Keratinocyte (primary cell): ENCODE data around the gene PRAC1. TPM values are rescaled to one million over a fixed set of nuclear protein-coding genes. Genes with fewer than 3 reads are reported as not detected.

ENCODE experiments used
- DNase-seq: peaks from one replicate; pipeline ENCODE4 v3.0.0-alpha.2; 2011; ENCODE audit warnings: low read depth, missing footprints, low spot score
- FAIRE-seq: peaks from 2 replicates; lab custom pipeline; 2011; peaks lifted over from hg19 to GRCh38; lab: Jason Lieb, UNC
- H2AFZ ChIP-seq: 2 replicates; pipeline ENCODE4 v1.6.0; 2012; ENCODE audit warnings: low read length, control low read depth, inconsistent platforms; ENCODE audit not compliant: control insufficient read depth
- H3K27ac ChIP-seq: 2 replicates; pipeline ENCODE4 v1.5.1; 2011; ENCODE audit warnings: low read length; ENCODE audit not compliant: control insufficient read depth, insufficient read depth
- H3K27me3 ChIP-seq: 3 replicates; pipeline ENCODE4 v1.6.0; 2011; ENCODE audit warnings: low read length; ENCODE audit not compliant: control insufficient read depth, insufficient read depth; ENCODE audit errors: extremely low read depth
- H3K36me3 ChIP-seq, 2 experiments: 2 replicates in 1 of 2; 3 replicates in 1 of 2; pipeline ENCODE4 v1.5.1; 2011; ENCODE audit warnings: low read length in 2 of 2, mild to moderate bottlenecking in 1 of 2; ENCODE audit not compliant: control insufficient read depth in 2 of 2, insufficient read depth in 2 of 2; ENCODE audit errors: extremely low read depth in 1 of 2
- H3K4me1 ChIP-seq: 3 replicates; pipeline ENCODE4 v1.5.1; 2011; ENCODE audit warnings: low read length; ENCODE audit not compliant: control insufficient read depth, insufficient read depth; ENCODE audit errors: extremely low read depth
- H3K4me2 ChIP-seq: 3 replicates; pipeline ENCODE4 v1.6.0; 2011; ENCODE audit warnings: low read depth, low read length; ENCODE audit not compliant: control insufficient read depth, insufficient read depth; ENCODE audit errors: extremely low read depth
- H3K4me3 ChIP-seq, 3 experiments: fragments of 200-600 bp in 1 of 3; sonication (generic) in 1 of 3; 2 replicates in 2 of 3; 3 replicates in 1 of 3; pipeline ENCODE4 v1.5.1; 2011 to 2016; ENCODE audit warnings: low read length in 3 of 3, mild to moderate bottlenecking in 3 of 3, control low read depth in 2 of 3, inconsistent platforms in 1 of 3, low read depth in 1 of 3, mixed read lengths in 1 of 3, mixed run types in 1 of 3, moderate library complexity in 1 of 3; ENCODE audit not compliant: control insufficient read depth in 2 of 3, insufficient read depth in 2 of 3; ENCODE audit errors: extremely low read depth in 1 of 3
- H3K79me2 ChIP-seq: 2 replicates; pipeline ENCODE4 v1.6.0; 2012; ENCODE audit warnings: low read length; ENCODE audit not compliant: control insufficient read depth, insufficient read depth
- H3K9ac ChIP-seq: 3 replicates; pipeline ENCODE4 v1.6.0; 2011; ENCODE audit warnings: low read length; ENCODE audit not compliant: control insufficient read depth, insufficient read depth; ENCODE audit errors: extremely low read depth
- H3K9me1 ChIP-seq: 3 replicates; pipeline ENCODE4 v1.6.0; 2011; ENCODE audit warnings: low read length; ENCODE audit not compliant: control insufficient read depth, insufficient read depth; ENCODE audit errors: extremely low read depth
- H3K9me3 ChIP-seq: 2 replicates; pipeline ENCODE4 v1.5.1; 2012; ENCODE audit warnings: low read depth, low read length; ENCODE audit not compliant: control insufficient read depth
- H4K20me1 ChIP-seq: 3 replicates; pipeline ENCODE4 v1.6.0; 2011; ENCODE audit warnings: low read length; ENCODE audit not compliant: control insufficient read depth, insufficient read depth; ENCODE audit errors: extremely low read depth
- CTCF ChIP-seq, 3 experiments: IDR thresholded peaks in 1 of 3; conservative IDR thresholded peaks in 1 of 3; optimal IDR thresholded peaks in 1 of 3; 2 replicates in 2 of 3; 3 replicates in 1 of 3; pipeline versions ENCODE3 to v1.5.1; 2011; ENCODE audit warnings: low read length in 3 of 3, mild to moderate bottlenecking in 3 of 3, moderate library complexity in 2 of 3, control low read depth in 1 of 3, inconsistent platforms in 1 of 3; ENCODE audit not compliant: insufficient read depth in 2 of 3; ENCODE audit errors: extremely low read depth in 1 of 3
- EZH2 ChIP-seq: IDR thresholded peaks from one replicate; pipeline ENCODE4 v1.6.1; 2012; ENCODE audit warnings: inconsistent platforms, mild to moderate bottlenecking, low read length, moderate library complexity
- dilution Hi-C: fragments of 300-500 bp; cut with MboI; formaldehyde crosslinking; loops from one replicate; pipeline ENCODE4 v1.7.0; 2020; ENCODE audit warnings: low sequenced_read_pairs; ENCODE audit not compliant: extremely low pct_ligation_motif_present
- polyA plus RNA-seq, 5 experiments: library from polyadenylated mRNA; depleted of rRNA in 3 of 5; stranded (reverse) in 3 of 5; stranded (forward) in 1 of 5; unstranded in 1 of 5; fragments of >200 nt; gene quantifications; 1 replicate in 1 of 5; 2 replicates in 3 of 5; 3 replicates in 1 of 5; pipeline versions ENCODE4 v1.2.1 to v1.2.3, GENCODE V29; 2011 to 2012; ENCODE audit warnings: missing spikeins in 2 of 5, low read depth in 1 of 5, low replicate concordance in 1 of 5

The PRAC1 gene
- polyA plus RNA-seq, 1 donor (not counting 4 experiments of a cell fraction or from before 2014, with no cell fraction given), result not detected

- H3K27me3 ChIP-seq, result peaks cover 25% of the 10 kb centered on the region
- H4K20me1 ChIP-seq, result no peaks in the 10 kb centered on the region
- H3K36me3 ChIP-seq, result no peaks in the 10 kb centered on the region
- FAIRE-seq (no peak), DNase-seq (no peak)
- H3K4me3 ChIP-seq, result no peak overlapping the region
- no peak overlapping the region for H2AFZ ChIP-seq
- H3K4me1 ChIP-seq, result no peaks in the 10 kb centered on the region
- no peaks in the 10 kb centered on the region for H3K9me3 ChIP-seq
- H3K4me2 ChIP-seq, result no peak overlapping the region
- no peaks in the 10 kb centered on the region for H3K9me1 ChIP-seq
- no peak overlapping the region for H3K9ac ChIP-seq
- dilution Hi-C loops, result no loop called here
- H3K79me2 ChIP-seq, result no peaks in the 10 kb centered on the region
- TF ChIP-seq EZH2 (no peak), CTCF (optimal IDR thresholded peaks at IDR 0.05 in 1 of 3, IDR thresholded peaks at IDR 0.05 in 1 of 3, conservative IDR thresholded peaks at IDR 0.05 in 1 of 3; ENCODE audit: extremely low read depth in 1 of 3, insufficient read depth in 2 of 3, low read length in 3 of 3) (no peak)
- H3K27ac ChIP-seq, result no peak overlapping the region
These were observed 17.7 kb downstream of the PRAC1 start for GRCh38 chr17:48704361-48705248.

- Histone ChIP-seq H3K36me3 (no peaks in the 10 kb centered on the region), H3K4me1 (no peaks in the 10 kb centered on the region), H3K4me3 (no peak overlapping the region), H2AFZ (no peak overlapping the region), H3K9me3 (no peaks in the 10 kb centered on the region), H3K27me3 (peaks cover 18% of the 10 kb centered on the region), H3K9ac (no peak overlapping the region), H3K79me2 (no peaks in the 10 kb centered on the region), H3K4me2 (no peak overlapping the region), H4K20me1 (no peaks in the 10 kb centered on the region), H3K9me1 (no peaks in the 10 kb centered on the region), H3K27ac (no peak overlapping the region)
- no peak for DNase-seq
- FAIRE-seq, result no peak
- TF ChIP-seq CTCF (optimal IDR thresholded peaks at IDR 0.05 in 1 of 3, IDR thresholded peaks at IDR 0.05 in 1 of 3, conservative IDR thresholded peaks at IDR 0.05 in 1 of 3; ENCODE audit: extremely low read depth in 1 of 3, insufficient read depth in 2 of 3, low read length in 3 of 3), result no peak
- TF ChIP-seq EZH2, result no peak
- dilution Hi-C loops, result no loop called here
These were observed 20.3 kb downstream of the PRAC1 start for GRCh38 chr17:48701864-48702532.
